ENCODE results near the gene ATCAY. TPM values are rescaled to one million over a fixed set of nuclear protein-coding genes. Genes with fewer than 3 reads are reported as not detected.

Gene ATCAY
- total and polyA plus RNA-seq, 2 of the 4 experiments (the other 2 are of a cell fraction), result 0.31 to 0.36 TPM

GRCh38 chr19:3862826-3863500, 17.5 kb upstream of the ATCAY start:
- Histone ChIP-seq H2AK9ac (replicated peaks; ENCODE audit: low read depth, low read length, poor library complexity) (no peak overlapping the region), H2BK15ac (ENCODE audit: low read depth, low read length) (no peak overlapping the region), H3K23ac (ENCODE audit: low read depth, low read length) (no peak overlapping the region), H4K5ac (ENCODE audit: low read depth, low read length) (no peak overlapping the region), H2BK5ac (ENCODE audit: low read depth, low read length, poor library complexity, severe bottlenecking) (no peak overlapping the region), H4K20me1 (ENCODE audit: insufficient read depth, low read length) (no peaks in the 10 kb centered on the region), H3K18ac (ENCODE audit: low read depth, low read length) (no peak overlapping the region), H3K14ac (replicated peaks; ENCODE audit: low read depth, low read length) (no peak overlapping the region), H4K8ac (ENCODE audit: low read depth in 2 of 2, low read length in 2 of 2) (no peak overlapping the region), H3K9me3 (ENCODE audit: control insufficient read depth, insufficient read depth, low read length) (no peaks in the 10 kb centered on the region), H3K27me3 (ENCODE audit: control insufficient read depth, insufficient read depth, low read length) (peaks cover 53% of the 10 kb centered on the region), H3K79me1 (ENCODE audit: low read depth in 1 of 2, low read length in 2 of 2) (no peaks in the 10 kb centered on the region), H2AK5ac (ENCODE audit: low read depth, low read length) (no peak overlapping the region), H3K9me1 (ENCODE audit: insufficient read depth, low read length) (no peaks in the 10 kb centered on the region), H3K4me1 (ENCODE audit: control insufficient read depth, insufficient read depth, low read length) (no peaks in the 10 kb centered on the region), H2BK120ac (ENCODE audit: low read depth, low read length) (no peak overlapping the region), H3K9ac (ENCODE audit: low read depth, low read length) (no peak overlapping the region), H3K36me3 (ENCODE audit: control insufficient read depth, insufficient read depth, low read length) (no peaks in the 10 kb centered on the region), H3K4ac (ENCODE audit: low read depth, low read length) (no peak overlapping the region), H2BK20ac (ENCODE audit: low read depth, low read length) (no peak overlapping the region), H3K56ac (ENCODE audit: extremely low read depth, insufficient read depth, low read length) (no peak overlapping the region), H4K91ac (ENCODE audit: insufficient read depth, low read depth, low read length) (no peak overlapping the region), H3K4me3 (ENCODE audit: insufficient read depth, low read depth, low read length) (no peak overlapping the region), H3K4me2 (ENCODE audit: low read depth, low read length) (no peak overlapping the region), H2AFZ (replicated peaks; ENCODE audit: low read length, poor library complexity) (no peak overlapping the region), H3K27ac (ENCODE audit: insufficient read depth, low read length) (no peak overlapping the region)
- in situ Hi-C loops (cut with MboI; ENCODE audit: low sequenced_read_pairs) (no loop called here), intact Hi-C loops (cut with micrococcal nuclease) (no loop called here), dilution Hi-C loops (cut with HindIII; ENCODE audit: low sequenced_read_pairs, unreplicated experiment) (no loop called here)
- ATAC-seq (ENCODE audit: low read depth), result no peak
- ChIA-PET POLR2A (ENCODE audit: unreplicated experiment) (no interaction called here), CTCF (interaction anchor here (0.6 kb wide), 2 partner anchors 33 to 100 kb away, joined by 3 read pairs; partner anchors contain the start of gene MRPL54)
- 68% methylated on average over 13 of the region's 25 CpGs; no CpG with 5 or more reads in 1 of the 2 experiments for whole genome bisulfite sequencing, 2 experiments (ENCODE audit: extremely low coverage in 2 of 2, insufficient read length in 1 of 2)
- TF ChIP-seq CEBPB (IDR thresholded peaks at IDR 0.05; ENCODE audit: low read depth, low read length), result no peak
- TF ChIP-seq RFX5 (IDR thresholded peaks at IDR 0.05; ENCODE audit: low read depth, low read length), result no peak
- TF ChIP-seq CHD1 (IDR thresholded peaks at IDR 0.05; ENCODE audit: low read depth, low read length), result no peak
- no peak for TF ChIP-seq MAZ (IDR thresholded peaks at IDR 0.05; ENCODE audit: borderline replicate concordance, low read depth, low read length)
- no peak for TF ChIP-seq ELK1 (IDR thresholded peaks at IDR 0.05; ENCODE audit: borderline replicate concordance, low read depth, low read length)
- no peak for TF ChIP-seq BHLHE40 (IDR thresholded peaks at IDR 0.05; ENCODE audit: low read depth, low read length)
- TF ChIP-seq SMC3 (IDR thresholded peaks at IDR 0.05; ENCODE audit: low read depth, low read length), result no peak
- no peak for TF ChIP-seq USF2 (IDR thresholded peaks at IDR 0.05; ENCODE audit: low read depth, low read length)
- no peak for TF ChIP-seq RAD21 (IDR thresholded peaks at IDR 0.05; ENCODE audit: low read length)
- TF ChIP-seq POLR2A (IDR thresholded peaks at IDR 0.05; ENCODE audit: low read depth, low read length), result no peak
- no peak for TF ChIP-seq FOS (IDR thresholded peaks at IDR 0.05; ENCODE audit: low read depth, low read length)
- no peak for TF ChIP-seq RCOR1 (IDR thresholded peaks at IDR 0.05; ENCODE audit: insufficient replicate concordance, low read length)
- no peak for TF ChIP-seq CTCF (conservative IDR thresholded peaks at IDR 0.05; ENCODE audit: low read depth, low read length)
- no peak for TF ChIP-seq MXI1 (IDR thresholded peaks at IDR 0.05; ENCODE audit: borderline replicate concordance, low read depth, low read length)
- BruUV-seq (replicated peaks), result no TSS peak
- DNase-seq, result no peak
